Stimulated activated CD8-positive, alpha-beta memory T cell treated with anti-CD3 and anti-CD28 coated beads, Interleukin-4, amount 100 ng/mL, for 24 hours (primary cell): ENCODE measurements around the gene PSMB11.
A peak's percentile ranks its signal among the peaks of the same experiment; 100 is the strongest.
"Not testable (repeated sequence)": the region's sequence is repeated elsewhere in the genome, so short reads cannot be mapped to it uniquely, and the experiment has no call there.

Experiments used
- DNase-seq: peaks from one replicate; pipeline ENCODE4 v3.0.0-alpha.2; 2020; ENCODE audit warnings: low read depth

Gene PSMB11, protein sequence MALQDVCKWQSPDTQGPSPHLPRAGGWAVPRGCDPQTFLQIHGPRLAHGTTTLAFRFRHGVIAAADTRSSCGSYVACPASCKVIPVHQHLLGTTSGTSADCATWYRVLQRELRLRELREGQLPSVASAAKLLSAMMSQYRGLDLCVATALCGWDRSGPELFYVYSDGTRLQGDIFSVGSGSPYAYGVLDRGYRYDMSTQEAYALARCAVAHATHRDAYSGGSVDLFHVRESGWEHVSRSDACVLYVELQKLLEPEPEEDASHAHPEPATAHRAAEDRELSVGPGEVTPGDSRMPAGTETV

GRCh38 chr14:23042162-23042965 lies at the start of gene PSMB11:
PSMB11 (plus strand) TSS chr14:23042212; CDS start chr14:23042226, 14 bp downstream.
- DNase-seq: no peak

GRCh38 chr14:22993517-22993916 lies 48.5 kb upstream of the PSMB11 start:
- no peak for DNase-seq

DNA sequence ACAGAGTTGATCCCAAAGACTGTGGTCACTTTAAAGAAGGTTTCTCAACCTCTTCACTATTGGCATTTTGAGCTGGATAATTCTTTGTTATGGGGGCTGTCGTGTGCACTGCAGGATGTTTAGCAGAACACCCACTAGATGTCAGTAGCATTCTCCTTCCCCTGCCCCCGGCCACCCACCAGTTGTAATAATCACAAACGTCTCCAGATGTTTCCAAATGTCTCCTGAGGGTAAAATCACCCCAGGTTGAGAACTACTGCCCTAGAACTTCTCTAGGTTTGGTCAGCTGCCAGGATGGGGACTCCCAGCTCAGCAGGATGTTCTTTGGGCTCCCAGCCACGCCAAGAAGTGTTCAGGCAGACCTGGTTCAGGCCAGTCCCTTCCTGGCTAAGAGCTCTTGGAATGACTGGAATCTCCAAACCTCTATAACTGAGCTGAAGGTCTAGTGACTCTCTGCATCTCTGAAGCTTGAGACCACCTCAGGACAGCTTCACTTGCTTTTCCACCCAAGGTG lies 47.2 kb upstream of the PSMB11 start:
- no peak for DNase-seq

GRCh38 chr14:22995889-22996625 lies 46.0 kb upstream of the PSMB11 start:
- no peak for DNase-seq

DNA sequence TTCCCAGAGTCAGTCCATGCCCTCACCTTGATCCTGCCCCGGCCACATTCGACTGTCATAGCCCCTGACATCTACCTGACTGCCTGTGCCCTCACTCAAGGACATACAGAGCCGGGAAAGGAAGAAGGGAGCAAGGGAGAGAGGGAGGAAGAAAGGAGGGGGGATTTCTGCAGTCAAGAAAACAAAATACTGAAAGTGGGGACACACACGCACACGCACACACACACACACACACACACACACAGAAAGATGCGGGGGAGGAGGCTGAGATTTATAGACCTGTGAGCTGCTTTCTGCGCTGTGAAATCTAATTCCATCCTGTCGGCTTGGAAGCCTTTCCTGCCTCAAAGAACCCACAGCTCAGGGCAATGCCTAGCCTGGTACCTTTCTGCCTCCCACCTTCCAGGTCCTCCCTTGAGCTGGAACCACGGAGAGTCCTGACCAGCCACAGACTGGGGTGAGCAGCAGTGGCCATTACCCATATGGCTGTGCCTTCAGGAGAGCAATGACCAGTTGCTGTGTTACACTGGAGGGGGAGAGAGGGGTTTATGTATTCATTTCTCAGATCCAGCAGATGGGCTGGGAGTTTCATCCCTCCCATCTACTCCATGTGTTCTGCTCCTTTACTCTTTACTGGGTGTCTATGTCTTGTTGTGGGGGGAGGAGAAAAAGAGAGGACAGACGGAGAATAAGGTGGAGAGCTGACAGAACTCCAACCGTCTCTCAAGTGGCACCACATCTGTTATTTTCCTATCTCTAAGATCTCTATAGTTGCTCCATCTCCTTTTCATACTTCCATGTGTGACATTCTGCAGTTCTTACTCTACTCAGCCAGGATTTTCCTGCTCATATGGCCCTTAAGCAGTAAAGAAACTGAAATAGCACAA lies 45.0 kb upstream of the PSMB11 start:
- DNase-seq: no peak

DNA sequence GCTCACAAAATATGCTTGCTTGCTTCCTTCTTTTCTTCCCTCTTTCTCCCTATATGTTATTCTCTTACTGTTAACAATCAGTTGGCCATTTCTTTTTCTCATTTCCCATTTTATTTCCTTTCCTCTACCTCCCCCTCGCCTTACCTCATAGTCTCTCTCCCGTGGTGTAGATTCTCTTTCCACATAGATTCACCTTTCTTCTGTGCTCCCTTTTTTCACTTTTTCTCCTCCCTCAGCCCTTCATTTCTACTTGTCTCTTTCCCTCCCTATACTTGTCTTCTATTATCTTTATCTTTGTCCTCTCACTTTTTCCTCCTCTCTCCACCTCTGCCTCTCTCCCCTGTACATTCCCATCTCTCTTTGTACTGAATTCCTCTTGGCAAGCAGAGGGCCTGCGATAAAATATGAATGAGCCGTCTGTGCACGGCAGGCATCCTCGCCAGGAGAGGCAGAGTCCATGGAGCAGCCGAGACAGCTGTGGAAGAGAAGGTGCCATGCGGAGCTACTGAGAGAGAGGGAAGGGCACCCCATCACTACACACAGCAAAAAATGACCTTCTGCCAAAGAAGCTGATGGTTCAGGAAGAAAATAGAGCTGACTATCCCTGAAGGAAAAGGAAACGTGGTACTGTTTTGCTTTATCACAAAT lies 44.2 kb upstream of the PSMB11 start:
- no peak for DNase-seq

DNA sequence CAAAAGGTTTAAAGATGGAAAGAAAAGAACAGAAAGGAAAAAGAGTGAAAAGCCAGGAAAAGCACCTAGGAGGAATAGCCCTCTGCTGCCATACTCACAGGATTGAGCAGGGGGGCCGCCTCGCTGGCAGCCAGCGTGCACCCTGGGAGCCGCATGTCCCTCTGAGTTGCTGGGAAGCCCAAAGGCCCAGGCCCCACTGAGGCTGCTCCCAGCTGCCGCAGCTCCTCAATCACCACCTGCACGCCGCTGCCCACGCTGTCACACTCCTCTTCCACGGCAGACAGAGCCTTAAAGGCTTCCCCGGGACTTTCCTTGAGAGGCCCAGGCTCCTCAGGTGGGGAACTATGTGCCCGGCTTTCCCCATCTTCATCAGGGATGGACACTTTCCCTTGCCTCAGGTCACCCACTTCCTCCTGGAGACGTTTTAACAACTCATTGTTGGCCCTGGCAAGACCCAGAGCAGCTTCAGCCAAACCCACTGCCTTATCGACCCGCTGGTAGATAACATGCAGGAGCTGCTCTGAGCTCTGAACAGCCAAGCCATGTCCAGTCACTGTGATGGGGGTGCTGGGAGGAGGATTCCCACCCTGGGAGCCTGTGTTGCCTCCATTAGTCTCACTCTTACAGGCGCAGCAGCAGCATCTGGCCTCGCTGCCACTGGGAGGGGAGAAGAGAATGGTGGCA lies 43.5 kb upstream of the PSMB11 start:
- no peak for DNase-seq

- DNase-seq: no peak
Observed at GRCh38 chr14:23000860-23001259, 41.2 kb upstream of the PSMB11 start.

GRCh38 chr14:23002592-23002991 lies 39.4 kb upstream of the PSMB11 start:
- DNase-seq: no peak

GRCh38 chr14:23004274-23004673 lies 37.7 kb upstream of the PSMB11 start:
- not testable (repeated sequence) for DNase-seq

DNA sequence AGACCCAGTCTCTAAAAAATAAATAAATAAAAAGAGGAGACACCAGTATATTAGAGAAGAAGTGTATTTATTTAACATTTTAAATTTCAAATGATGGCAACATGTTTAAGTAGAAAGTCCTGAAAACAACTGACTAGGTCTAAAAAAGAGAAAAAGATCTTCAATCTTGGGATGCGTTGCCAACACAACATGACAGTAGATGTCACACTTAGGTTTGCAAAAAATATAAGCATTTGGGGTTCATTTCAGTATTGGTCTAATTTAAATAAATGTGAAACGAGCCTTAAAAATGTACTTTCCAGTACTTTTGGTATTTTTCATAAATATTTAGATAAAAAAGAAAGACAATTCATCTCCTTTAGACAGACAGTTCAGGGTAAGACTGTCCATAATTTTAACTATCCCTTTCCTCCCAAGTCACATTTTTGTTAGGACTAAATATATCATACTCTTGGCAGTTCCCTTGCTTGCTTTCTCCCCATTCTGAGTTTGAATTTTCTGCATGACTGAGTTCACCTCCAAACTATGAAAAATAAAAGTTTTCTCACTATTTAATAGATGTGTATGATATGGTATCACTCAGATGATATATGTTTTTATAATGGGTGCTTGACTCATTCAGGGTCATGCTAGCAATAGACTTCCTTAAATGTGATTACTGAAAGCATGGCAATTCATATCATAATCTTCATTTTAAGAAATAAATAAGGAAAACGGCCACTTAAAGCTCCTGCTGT lies 36.4 kb upstream of the PSMB11 start:
- DNase-seq: no peak

- DNase-seq: no peak
Observed at GRCh38 chr14:23006188-23006534, 35.9 kb upstream of the PSMB11 start.

GRCh38 chr14:23006544-23007419 lies 35.2 kb upstream of the PSMB11 start:
- peak; percentile 95 for DNase-seq

DNA sequence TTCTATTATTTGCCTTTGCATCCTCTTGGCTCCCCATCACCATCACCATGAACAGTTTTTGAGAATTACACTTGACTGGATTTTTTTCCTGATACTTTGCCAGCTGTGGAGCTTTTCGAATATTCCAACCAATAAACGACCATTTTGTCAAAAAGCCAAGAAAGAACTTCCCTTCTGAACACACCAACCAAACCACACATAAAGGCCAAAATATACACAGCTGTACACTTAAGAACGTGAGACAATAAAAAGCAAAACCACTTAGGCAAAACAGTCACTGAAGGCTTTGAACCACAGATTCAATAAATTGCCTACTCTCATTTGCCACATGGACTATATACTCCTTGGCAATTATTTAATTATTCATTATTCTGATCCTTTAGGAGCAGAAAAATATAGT lies 33.2 kb upstream of the PSMB11 start:
- no peak for DNase-seq

DNA sequence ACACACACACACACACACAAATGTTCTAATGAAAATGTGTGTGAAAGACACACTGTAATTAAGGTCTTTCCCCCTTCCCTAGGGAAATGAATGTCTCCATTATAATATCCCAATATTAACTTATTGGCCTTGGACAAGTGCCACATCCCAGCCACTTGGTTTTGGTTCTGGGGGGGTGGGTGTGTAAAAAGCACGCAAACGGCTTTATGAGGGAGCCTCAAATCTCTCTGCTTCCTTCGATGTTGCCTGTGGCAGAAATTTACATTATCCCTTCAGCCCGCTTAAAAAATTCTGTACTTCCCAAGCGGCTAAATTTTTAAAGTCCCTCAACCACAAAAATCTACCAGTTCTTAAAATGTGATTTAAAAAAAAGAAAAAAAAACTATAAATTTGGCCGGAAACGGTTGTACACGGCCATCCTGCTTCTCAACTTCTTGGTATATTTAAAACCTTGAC lies 32.5 kb upstream of the PSMB11 start:
- no peak for DNase-seq

DNA sequence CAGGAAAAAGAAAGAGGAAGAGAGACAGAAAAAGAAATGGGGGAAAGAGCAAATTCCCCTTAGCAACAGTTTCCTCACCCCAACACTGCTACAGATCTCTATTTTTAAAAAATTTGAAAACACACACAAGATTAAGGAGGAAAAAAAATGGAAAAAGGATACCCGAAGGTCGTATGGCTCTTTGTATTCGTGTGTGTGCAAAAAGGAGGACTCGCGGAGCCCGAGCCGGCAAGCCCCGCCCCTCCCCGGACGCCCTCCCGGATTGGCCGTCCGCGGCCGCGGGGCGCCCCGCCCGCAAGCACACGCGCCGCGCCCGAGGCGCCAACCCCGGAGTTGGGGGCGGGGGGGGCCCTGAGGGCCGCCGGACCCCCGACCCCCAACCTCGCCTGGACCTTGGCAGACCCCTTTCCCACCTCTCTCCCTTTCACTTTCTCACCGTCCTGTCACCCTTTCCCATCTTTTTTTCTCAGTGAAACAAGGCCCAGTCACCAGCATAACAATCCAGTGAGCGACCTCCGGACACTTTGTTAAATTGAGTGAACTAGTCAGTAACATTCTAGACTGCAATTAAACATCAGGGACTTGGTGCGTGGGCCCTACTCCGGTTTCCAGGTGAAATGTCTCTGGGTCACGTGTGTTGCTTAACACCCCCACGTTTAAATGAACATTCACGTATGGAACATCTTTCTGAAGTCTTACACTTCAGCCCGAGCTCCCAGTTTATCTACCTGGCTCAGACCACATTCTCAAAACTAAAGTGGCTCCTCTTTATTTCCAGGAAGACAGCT lies 31.9 kb upstream of the PSMB11 start, which contains the start of gene C14orf93:
TSS of gene C14orf93 (minus strand) at position 205 of the 788 bp plus-strand sequence. CDS start 11,120 bp downstream, outside the sequence.
- peak; percentile 77 for DNase-seq

DNA sequence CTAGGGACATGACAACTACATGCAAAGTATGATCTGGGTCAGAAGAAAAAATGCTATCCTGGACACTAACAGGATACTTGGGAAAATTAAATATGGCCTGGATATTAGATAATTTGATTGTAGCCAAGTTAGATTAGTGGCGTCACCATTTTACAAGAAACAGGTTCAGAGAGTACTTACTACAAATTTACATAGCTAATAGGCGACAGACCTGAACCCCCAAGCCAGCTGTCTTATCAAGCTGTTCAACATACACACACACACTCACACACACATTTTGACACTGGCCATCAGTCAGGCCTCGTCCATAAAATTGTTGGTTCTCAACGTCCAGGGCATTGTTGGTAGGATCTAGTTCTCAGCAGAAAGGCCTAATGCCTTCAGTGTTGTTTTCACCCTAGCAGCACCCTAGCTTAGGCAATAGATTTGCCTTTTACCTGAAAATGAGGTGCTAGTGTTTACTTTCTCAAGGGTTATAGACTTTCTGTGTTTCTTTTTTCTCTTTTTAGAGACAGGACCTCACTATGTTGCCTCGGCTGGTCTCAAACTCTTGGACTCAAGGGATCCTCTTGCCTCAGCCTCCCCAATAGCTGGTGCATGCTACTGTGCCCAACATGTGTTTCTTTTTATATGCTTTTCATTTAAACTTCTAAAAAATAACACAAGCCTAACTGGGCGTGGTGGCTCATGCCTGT lies 28.8 kb upstream of the PSMB11 start:
- DNase-seq: no peak
